Bronchial epithelial cell (primary cell): ENCODE results near the gene HAGH. TPM values are rescaled to one million over a fixed set of nuclear protein-coding genes. Genes with fewer than 3 reads are reported as not detected.

Source experiments
- DNase-seq: peaks from one replicate; pipeline ENCODE4 v3.0.0-alpha.2; 2010; ENCODE audit warnings: low read depth
- FAIRE-seq: peaks from 2 replicates; lab custom pipeline; 2011; peaks lifted over from hg19 to GRCh38; lab: Jason Lieb, UNC
- H3K27me3 ChIP-seq: 2 replicates; pipeline ENCODE4 v1.5.1; 2011; ENCODE audit warnings: low read length; ENCODE audit not compliant: control insufficient read depth, insufficient read depth
- H3K36me3 ChIP-seq: 2 replicates; pipeline ENCODE4 v1.5.1; 2011; ENCODE audit warnings: low read length; ENCODE audit not compliant: control insufficient read depth, insufficient read depth
- H3K4me3 ChIP-seq: 2 replicates; pipeline ENCODE4 v1.5.1; 2011; ENCODE audit warnings: mild to moderate bottlenecking, low read depth, low read length, control low read depth
- total RNA-seq: library from RNA; depleted of rRNA; stranded (reverse); fragments of >200 nt; gene quantifications from 2 replicates; pipeline ENCODE4 v1.2.1, GENCODE V29; 2014
- TF ChIP-seq, protein P1 (sequence below): IDR thresholded peaks from 2 replicates; pipeline ENCODE4 v1.5.1; 2011; ENCODE audit warnings: mild to moderate bottlenecking, moderate library complexity, low read length, control low read depth, inconsistent platforms; ENCODE audit not compliant: insufficient read depth, severe bottlenecking

HAGH gene
- total RNA-seq, 1 donor from 2014 or later = 60.0 TPM

DNA sequence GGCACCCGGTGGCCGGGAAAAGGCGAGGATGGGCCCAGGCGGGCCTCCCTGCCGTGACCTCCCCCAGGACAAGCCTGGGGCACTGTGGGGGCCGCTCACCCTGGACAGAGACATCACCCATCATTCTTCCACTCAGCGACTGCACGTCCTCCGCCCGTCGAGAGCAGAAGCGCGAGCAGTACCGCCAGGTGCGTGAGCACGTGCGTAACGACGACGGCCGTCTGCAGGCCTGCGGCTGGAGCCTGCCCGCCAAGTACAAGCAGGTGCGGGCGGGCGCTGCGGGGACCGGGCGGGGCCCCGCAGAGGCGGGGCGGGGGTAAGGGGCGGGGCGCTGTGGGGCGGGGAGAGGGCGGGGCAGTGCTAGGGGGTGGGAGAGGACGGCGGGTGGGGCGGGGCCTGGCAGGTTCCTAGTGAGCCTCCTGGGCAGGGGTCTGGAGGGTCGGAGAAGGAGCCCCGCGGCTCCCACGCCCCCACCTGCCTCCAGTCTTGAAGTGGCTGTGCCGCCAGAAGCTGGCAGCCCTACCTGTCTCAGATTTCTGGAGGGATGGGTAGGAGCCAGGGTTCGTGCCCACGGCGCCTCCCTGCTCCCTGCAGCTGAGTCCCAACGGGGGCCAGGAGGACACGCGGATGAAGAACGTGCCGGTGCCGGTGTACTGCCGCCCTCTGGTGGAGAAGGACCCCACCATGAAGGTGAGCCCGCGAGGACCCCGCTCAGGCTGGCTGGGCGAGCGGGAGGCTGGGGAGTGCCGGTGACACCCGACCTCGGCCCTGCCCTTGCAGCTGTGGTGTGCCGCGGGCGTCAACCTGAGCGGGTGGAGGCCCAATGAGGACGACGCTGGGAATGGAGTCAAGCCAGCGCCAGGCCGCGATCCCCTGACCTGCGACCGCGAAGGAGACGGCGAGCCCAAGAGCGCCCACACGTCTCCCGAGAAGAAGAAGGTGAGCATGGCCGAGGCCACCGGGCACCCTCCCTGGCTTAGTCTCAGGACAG lies 62.8 kb downstream of the HAGH start:
- DNase-seq = no peak
- H3K27me3 ChIP-seq = no peaks in the 10 kb centered on the region
- no peak overlapping the region for H3K4me3 ChIP-seq
- TF ChIP-seq, protein P1, sequence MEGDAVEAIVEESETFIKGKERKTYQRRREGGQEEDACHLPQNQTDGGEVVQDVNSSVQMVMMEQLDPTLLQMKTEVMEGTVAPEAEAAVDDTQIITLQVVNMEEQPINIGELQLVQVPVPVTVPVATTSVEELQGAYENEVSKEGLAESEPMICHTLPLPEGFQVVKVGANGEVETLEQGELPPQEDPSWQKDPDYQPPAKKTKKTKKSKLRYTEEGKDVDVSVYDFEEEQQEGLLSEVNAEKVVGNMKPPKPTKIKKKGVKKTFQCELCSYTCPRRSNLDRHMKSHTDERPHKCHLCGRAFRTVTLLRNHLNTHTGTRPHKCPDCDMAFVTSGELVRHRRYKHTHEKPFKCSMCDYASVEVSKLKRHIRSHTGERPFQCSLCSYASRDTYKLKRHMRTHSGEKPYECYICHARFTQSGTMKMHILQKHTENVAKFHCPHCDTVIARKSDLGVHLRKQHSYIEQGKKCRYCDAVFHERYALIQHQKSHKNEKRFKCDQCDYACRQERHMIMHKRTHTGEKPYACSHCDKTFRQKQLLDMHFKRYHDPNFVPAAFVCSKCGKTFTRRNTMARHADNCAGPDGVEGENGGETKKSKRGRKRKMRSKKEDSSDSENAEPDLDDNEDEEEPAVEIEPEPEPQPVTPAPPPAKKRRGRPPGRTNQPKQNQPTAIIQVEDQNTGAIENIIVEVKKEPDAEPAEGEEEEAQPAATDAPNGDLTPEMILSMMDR = peak; percentile 66
- no peak for FAIRE-seq
- peaks cover 48% of the 10 kb centered on the region for H3K36me3 ChIP-seq

DNA sequence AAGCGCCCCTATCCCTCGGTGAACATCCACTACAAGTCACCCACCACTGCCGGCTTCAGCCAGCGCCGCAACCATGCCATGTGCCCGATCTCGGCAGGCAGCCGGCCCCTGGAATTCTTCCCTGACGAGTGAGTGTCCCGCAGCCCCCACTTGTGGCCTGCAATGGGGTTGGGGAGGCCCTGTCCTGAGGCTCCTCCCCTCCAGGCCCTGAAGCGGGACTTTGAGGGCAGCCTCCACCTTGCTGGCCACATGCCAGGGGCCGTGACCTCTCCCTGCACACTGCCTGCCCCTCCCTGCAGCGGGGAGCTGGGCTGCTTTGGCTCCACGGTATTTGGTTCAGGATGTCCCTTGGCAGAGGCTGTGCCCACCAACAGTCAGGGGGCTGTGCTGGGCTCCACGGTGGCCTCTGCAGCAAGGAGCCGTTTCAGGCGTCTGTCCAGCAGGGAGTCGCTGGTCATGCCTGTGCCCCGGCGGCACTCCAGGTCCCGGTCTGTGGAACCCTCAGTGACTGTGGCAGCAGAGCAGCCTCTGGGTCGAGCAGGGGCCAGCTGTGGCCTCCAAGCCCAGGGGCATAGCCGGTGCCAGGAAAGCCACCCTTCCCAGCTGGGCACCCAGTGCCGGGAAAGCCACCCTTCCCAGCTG lies 63.6 kb downstream of the HAGH start:
- DNase-seq (no peak), FAIRE-seq (no peak)
- peaks cover 47% of the 10 kb centered on the region for H3K36me3 ChIP-seq
- no peaks in the 10 kb centered on the region for H3K27me3 ChIP-seq
- H3K4me3 ChIP-seq = no peak overlapping the region
- TF ChIP-seq, protein P1 = no peak

DNA sequence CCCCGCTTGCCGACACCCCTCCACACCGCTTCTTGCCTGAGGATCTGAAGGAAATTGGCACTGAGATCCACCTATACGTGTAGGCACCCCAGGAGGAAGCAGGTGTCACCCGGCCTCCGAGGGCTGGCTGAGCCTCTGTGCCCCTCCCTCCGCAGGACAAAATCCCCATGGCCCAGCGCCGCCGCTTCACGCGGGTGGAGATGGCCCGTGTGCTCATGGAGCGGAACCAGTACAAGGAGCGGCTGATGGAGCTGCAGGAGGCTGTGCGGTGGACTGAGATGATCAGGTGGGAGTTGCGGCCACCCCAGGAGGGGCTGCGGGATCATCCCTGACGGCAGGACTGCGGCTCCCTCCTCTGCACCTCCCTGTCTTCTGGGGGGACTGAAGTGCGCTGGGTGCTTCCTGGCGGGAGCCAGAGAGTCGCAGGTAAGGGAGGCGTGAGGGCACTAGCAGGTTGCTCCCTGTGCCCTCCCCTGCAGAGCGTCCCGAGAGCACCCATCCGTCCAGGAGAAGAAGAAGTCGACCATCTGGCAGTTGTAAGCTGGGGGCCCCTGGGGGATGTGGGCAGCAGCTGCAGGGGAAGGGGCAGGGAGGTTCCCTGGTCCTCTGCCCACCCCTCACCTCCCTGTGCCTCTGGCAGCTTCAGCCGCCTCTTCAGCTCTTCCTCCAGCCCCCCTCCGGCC lies 64.3 kb downstream of the HAGH start:
- DNase-seq (no peak), FAIRE-seq (no peak)
- Histone ChIP-seq H3K4me3 (no peak overlapping the region), H3K27me3 (no peaks in the 10 kb centered on the region), H3K36me3 (peaks cover 40% of the 10 kb centered on the region)
- TF ChIP-seq, protein P1 = no peak

DNA sequence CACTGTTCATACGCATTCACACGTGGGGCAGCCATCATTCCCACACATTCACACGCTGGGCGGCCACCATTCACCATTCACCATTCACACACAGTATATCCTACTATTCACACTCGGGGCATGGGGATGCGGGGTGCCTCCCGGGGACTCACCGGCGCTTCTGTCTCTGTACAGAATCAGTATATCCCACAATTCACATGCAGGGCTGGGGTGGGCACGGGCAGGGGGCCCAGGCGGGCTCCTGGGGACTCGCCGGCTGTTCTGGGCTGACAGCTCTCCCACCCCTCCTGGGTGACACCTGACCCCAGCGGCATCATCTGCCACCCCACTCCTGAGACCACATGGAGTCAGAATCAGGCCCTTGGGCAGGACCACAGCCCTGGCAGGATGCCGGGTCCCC lies 64.9 kb downstream of the HAGH start:
- FAIRE-seq = no peak
- no peak for DNase-seq
- TF ChIP-seq, protein P1 = no peak
- Histone ChIP-seq H3K27me3 (no peaks in the 10 kb centered on the region), H3K4me3 (no peak overlapping the region), H3K36me3 (peaks cover 36% of the 10 kb centered on the region)

DNA sequence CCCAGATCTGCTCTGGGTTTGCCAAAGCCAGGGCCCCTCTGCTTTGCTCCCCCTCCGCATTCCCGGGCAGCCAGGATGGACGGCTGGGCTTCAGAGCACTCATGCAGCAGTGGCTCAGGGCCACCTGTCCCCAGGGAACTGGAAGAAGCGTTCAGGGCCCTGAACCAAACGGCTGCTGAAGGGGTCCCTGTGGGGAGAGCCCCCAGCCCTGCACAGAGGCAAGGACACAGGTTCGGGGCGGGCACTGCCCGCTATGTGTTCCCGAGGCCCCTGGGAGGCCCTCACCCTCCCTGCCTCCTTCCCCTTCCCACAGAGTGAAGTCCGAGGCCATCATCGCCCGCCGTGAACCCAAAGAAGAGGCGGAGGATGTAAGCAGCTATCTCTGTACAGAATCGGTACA lies 65.7 kb downstream of the HAGH start:
- FAIRE-seq (no peak), DNase-seq (no peak)
- Histone ChIP-seq H3K27me3 (no peaks in the 10 kb centered on the region), H3K36me3 (peaks cover 32% of the 10 kb centered on the region), H3K4me3 (no peak overlapping the region)
- TF ChIP-seq, protein P1 = no peak
